H9 (cell line): ENCODE results near the gene IRAG1. TPM values are rescaled to one million over a fixed set of nuclear protein-coding genes. Genes with fewer than 3 reads are reported as not detected.

Experiments used
- DNase-seq: peaks from one replicate; pipeline ENCODE4 v3.0.0-alpha.2; 2017
- H2AFZ ChIP-seq: one replicate; pipeline ENCODE4 v1.6.1; 2013; ENCODE audit warnings: mild to moderate bottlenecking, low read length, control low read depth, moderate library complexity
- H2AK5ac ChIP-seq: 2 replicates; pipeline ENCODE4 v1.6.1; 2013; ENCODE audit warnings: low read length, control low read depth, mixed read lengths; ENCODE audit not compliant: insufficient read length
- H2BK120ac ChIP-seq: one replicate; pipeline ENCODE4 v1.6.1; 2013; ENCODE audit warnings: low read depth, mild to moderate bottlenecking, low read length, control low read depth, inconsistent platforms; ENCODE audit not compliant: poor library complexity, severe bottlenecking
- H2BK12ac ChIP-seq: 2 replicates; pipeline ENCODE4 v1.6.1; 2013; ENCODE audit warnings: low read length, control low read depth, mixed read lengths, low read depth; ENCODE audit not compliant: insufficient read length
- H2BK15ac ChIP-seq: 2 replicates; pipeline ENCODE4 v1.6.1; 2013; ENCODE audit warnings: low read depth, low read length, control low read depth
- H2BK20ac ChIP-seq: one replicate; pipeline ENCODE4 v1.6.1; 2013; ENCODE audit warnings: low read depth, mild to moderate bottlenecking, low read length, control low read depth, inconsistent platforms; ENCODE audit not compliant: poor library complexity, severe bottlenecking
- H2BK5ac ChIP-seq: 2 replicates; pipeline ENCODE4 v1.6.1; 2013; ENCODE audit warnings: low read length, control low read depth, mixed read lengths; ENCODE audit not compliant: insufficient read length
- H3K14ac ChIP-seq: 2 replicates; pipeline ENCODE4 v1.6.1; 2013; ENCODE audit warnings: low read length, control low read depth; ENCODE audit not compliant: insufficient read depth
- H3K18ac ChIP-seq: 2 replicates; pipeline ENCODE4 v1.6.1; 2013; ENCODE audit warnings: low read depth, mild to moderate bottlenecking, mixed read lengths, low read length, control low read depth; ENCODE audit not compliant: insufficient read length
- H3K23ac ChIP-seq: 2 replicates; pipeline ENCODE4 v1.6.1; 2013; ENCODE audit warnings: low read length, control low read depth, mixed read lengths, low read depth; ENCODE audit not compliant: insufficient read length
- H3K23me2 ChIP-seq: 2 replicates; pipeline ENCODE4 v1.6.1; 2013; ENCODE audit warnings: low read depth, mild to moderate bottlenecking, mixed read lengths, low read length, control low read depth; ENCODE audit not compliant: insufficient read length, poor library complexity, severe bottlenecking
- H3K27ac ChIP-seq: 2 replicates; pipeline ENCODE4 v1.5.1; 2013; ENCODE audit warnings: low read length, control low read depth, mixed read lengths, low read depth; ENCODE audit not compliant: insufficient read length
- H3K27me3 ChIP-seq: 2 replicates; pipeline ENCODE4 v1.6.1; 2013; ENCODE audit warnings: low read length, control low read depth, inconsistent platforms; ENCODE audit not compliant: insufficient read depth
- H3K4ac ChIP-seq: 2 replicates; pipeline ENCODE4 v1.6.1; 2013; ENCODE audit warnings: low read depth, mild to moderate bottlenecking, control low read depth, inconsistent platforms, low read length, moderate library complexity
- H3K4me1 ChIP-seq: 2 replicates; pipeline ENCODE4 v1.6.1; 2013; ENCODE audit warnings: low read length, control low read depth, inconsistent platforms; ENCODE audit not compliant: insufficient read depth
- H3K4me2 ChIP-seq: 2 replicates; pipeline ENCODE4 v1.6.1; 2013; ENCODE audit warnings: low read length, control low read depth, mixed read lengths; ENCODE audit not compliant: insufficient read length, insufficient read depth
- H3K56ac ChIP-seq: 2 replicates; pipeline ENCODE4 v1.6.1; 2013; ENCODE audit warnings: low read depth, mild to moderate bottlenecking, mixed read lengths, low read length, control low read depth; ENCODE audit not compliant: insufficient read length
- H3K79me1 ChIP-seq: 2 replicates; pipeline ENCODE4 v1.6.1; 2013; ENCODE audit warnings: low read depth, mild to moderate bottlenecking, moderate library complexity, low read length, control low read depth, inconsistent platforms; ENCODE audit not compliant: insufficient read depth, poor library complexity, severe bottlenecking
- H3K79me2 ChIP-seq: 2 replicates; pipeline ENCODE4 v1.6.1; 2013; ENCODE audit warnings: low read length, control low read depth, inconsistent platforms; ENCODE audit not compliant: insufficient read depth
- H3K9ac ChIP-seq: 2 replicates; pipeline ENCODE4 v1.6.1; 2013; ENCODE audit warnings: low read length, control low read depth, mixed read lengths; ENCODE audit not compliant: insufficient read length; ENCODE audit errors: extremely low read depth
- H3K9me3 ChIP-seq: one replicate; pipeline ENCODE4 v1.6.1; 2013; ENCODE audit warnings: low read depth, low read length, inconsistent platforms; ENCODE audit not compliant: control insufficient read depth
- H3T11ph ChIP-seq: one replicate; pipeline ENCODE4 v1.6.1; 2013; ENCODE audit warnings: mild to moderate bottlenecking, low read length, control low read depth, inconsistent platforms
- H4K20me1 ChIP-seq: one replicate; pipeline ENCODE4 v1.6.1; 2013; ENCODE audit not compliant: control insufficient read depth, insufficient read length, insufficient read depth
- H4K5ac ChIP-seq: 2 replicates; pipeline ENCODE4 v1.6.1; 2013; ENCODE audit warnings: low read depth, mild to moderate bottlenecking, mixed read lengths, low read length, control low read depth; ENCODE audit not compliant: insufficient read length
- H4K8ac ChIP-seq: replicated peaks from 2 replicates; pipeline ENCODE4 v1.6.1; 2013; ENCODE audit warnings: low read length, control low read depth, mixed read lengths, low read depth; ENCODE audit not compliant: insufficient read length
- H4K91ac ChIP-seq: 2 replicates; pipeline ENCODE4 v1.6.1; 2013; ENCODE audit warnings: low read depth, mild to moderate bottlenecking, moderate library complexity, mixed read lengths, low read length, control low read depth; ENCODE audit not compliant: insufficient read length
- H3K27ac Mint-ChIP-seq, 3 experiments: 2 replicates in 2 of 3; 3 replicates in 1 of 3; pipeline ENCODE4 v1.8.0; 2020 to 2021; ENCODE audit warnings: mixed read lengths in 3 of 3, mild to moderate bottlenecking in 1 of 3, moderate library complexity in 1 of 3
- H3K27me3 Mint-ChIP-seq: 2 replicates; pipeline ENCODE4 v1.8.0; 2021; ENCODE audit warnings: low read depth, mild to moderate bottlenecking, moderate library complexity, mixed read lengths
- H3K36me3 Mint-ChIP-seq, 3 experiments: 2 replicates in 2 of 3; 3 replicates in 1 of 3; pipeline ENCODE4 v1.8.0; 2020 to 2021; ENCODE audit warnings: low read depth in 3 of 3, mixed read lengths in 3 of 3; ENCODE audit not compliant: insufficient read depth in 1 of 3
- H3K4me1 Mint-ChIP-seq, 2 experiments: 2 replicates each; pipeline ENCODE4 v1.8.0; 2020; ENCODE audit warnings: mixed read lengths in 2 of 2
- H3K4me3 Mint-ChIP-seq, 2 experiments: 2 replicates in 1 of 2; 3 replicates in 1 of 2; pipeline ENCODE4 v1.8.0; 2020 to 2021; ENCODE audit warnings: mild to moderate bottlenecking in 2 of 2, mixed read lengths in 2 of 2, moderate library complexity in 1 of 2
- H3K9me3 Mint-ChIP-seq, 2 experiments: 2 replicates in 1 of 2; 3 replicates in 1 of 2; pipeline ENCODE4 v1.8.0; 2020; ENCODE audit warnings: mild to moderate bottlenecking in 2 of 2, mixed read lengths in 2 of 2, moderate library complexity in 1 of 2
- WGBS: extraction: QIAGEN DNeasy Blood & Tissue Kit; methylation state at CpG from one replicate; pipeline ENCODE4 v1.1.7; 2013; ENCODE audit warnings: missing lambda C conversion rate, low lambda C conversion rate, mixed read lengths; ENCODE audit not compliant: insufficient read length; ENCODE audit errors: extremely low coverage; 5-methylcytosine and 5-hydroxymethylcytosine counted together
- total RNA-seq: library from RNA; stranded (reverse); gene quantifications from 2 replicates; pipeline ENCODE4 v1.2.1, GENCODE V29; 2021
- TF ChIP-seq, protein P1 (sequence below): fragments of 200-600 bp; sonication (generic); conservative IDR thresholded peaks from 3 replicates; pipeline ENCODE4 v1.8.0; 2021; ENCODE audit warnings: antibody characterized with exemption, mild to moderate bottlenecking

Gene IRAG1
- total RNA-seq, 1 experiment from 2014 or later: 2.4 TPM

DNA sequence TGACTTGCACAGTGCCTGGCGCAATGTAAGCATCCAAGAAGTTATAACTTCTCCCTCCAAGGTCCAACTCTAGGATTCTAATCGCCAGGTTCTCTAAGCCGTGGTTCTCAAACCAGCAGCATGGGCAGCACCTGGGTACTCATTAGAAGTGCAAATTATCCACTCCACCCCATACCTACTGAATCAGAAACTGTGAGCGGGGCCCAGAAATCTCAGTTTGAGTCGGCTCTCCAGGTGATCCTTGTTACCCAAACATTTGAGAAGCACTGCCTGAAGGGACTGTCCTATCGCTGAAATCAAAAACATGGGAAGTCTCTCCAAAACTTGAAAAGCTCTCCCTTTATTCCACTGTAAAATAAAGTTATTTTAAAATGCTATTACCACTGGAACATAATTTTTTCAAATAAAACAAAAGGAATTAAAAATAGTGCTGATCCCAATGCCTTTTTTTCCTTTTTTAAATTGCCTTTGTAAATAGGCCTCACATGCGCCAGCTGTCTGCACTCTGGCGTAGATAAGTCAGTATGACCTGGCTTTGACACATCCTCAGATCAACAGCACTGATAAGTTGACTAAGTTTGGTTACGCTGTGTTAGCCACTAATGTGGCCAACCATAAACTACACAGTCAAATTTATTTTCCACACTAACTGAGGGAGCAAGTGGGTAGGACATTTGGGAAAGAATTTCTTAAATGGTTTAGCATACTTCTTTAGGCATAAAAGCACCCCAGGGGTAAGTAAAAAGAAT, 49.1 kb upstream of the IRAG1 start:
- Mint-ChIP-seq H3K4me1 (no peaks in the 10 kb centered on the region), H3K36me3 (no peaks in the 10 kb centered on the region), H3K4me3 (no peak overlapping the region), H3K9me3 (no peaks in the 10 kb centered on the region), H3K27ac (no peak overlapping the region), H3K27me3 (no peaks in the 10 kb centered on the region)
- no peak overlapping the region for H4K5ac ChIP-seq
- no peak overlapping the region for H3K9ac ChIP-seq
- H2AFZ ChIP-seq: no peak overlapping the region
- no peak overlapping the region for H3T11ph ChIP-seq
- no peaks in the 10 kb centered on the region for H3K27me3 ChIP-seq
- whole genome bisulfite sequencing: no CpG with 5 or more reads among the region's 9 CpGs
- no peaks in the 10 kb centered on the region for H3K4me1 ChIP-seq
- no peak overlapping the region for H2BK120ac ChIP-seq
- no peak overlapping the region for H3K27ac ChIP-seq
- TF ChIP-seq, protein P1, sequence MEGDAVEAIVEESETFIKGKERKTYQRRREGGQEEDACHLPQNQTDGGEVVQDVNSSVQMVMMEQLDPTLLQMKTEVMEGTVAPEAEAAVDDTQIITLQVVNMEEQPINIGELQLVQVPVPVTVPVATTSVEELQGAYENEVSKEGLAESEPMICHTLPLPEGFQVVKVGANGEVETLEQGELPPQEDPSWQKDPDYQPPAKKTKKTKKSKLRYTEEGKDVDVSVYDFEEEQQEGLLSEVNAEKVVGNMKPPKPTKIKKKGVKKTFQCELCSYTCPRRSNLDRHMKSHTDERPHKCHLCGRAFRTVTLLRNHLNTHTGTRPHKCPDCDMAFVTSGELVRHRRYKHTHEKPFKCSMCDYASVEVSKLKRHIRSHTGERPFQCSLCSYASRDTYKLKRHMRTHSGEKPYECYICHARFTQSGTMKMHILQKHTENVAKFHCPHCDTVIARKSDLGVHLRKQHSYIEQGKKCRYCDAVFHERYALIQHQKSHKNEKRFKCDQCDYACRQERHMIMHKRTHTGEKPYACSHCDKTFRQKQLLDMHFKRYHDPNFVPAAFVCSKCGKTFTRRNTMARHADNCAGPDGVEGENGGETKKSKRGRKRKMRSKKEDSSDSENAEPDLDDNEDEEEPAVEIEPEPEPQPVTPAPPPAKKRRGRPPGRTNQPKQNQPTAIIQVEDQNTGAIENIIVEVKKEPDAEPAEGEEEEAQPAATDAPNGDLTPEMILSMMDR: no peak
- no peak overlapping the region for H3K23ac ChIP-seq
- H2BK12ac ChIP-seq: no peak overlapping the region
- no peaks in the 10 kb centered on the region for H4K20me1 ChIP-seq
- H3K4me2 ChIP-seq: no peak overlapping the region
- no peaks in the 10 kb centered on the region for H3K79me1 ChIP-seq
- H2BK5ac ChIP-seq: no peak overlapping the region
- H4K8ac ChIP-seq: no peak overlapping the region
- H3K23me2 ChIP-seq: no peaks in the 10 kb centered on the region
- H2BK15ac ChIP-seq: no peak overlapping the region
- no peak overlapping the region for H3K4ac ChIP-seq
- no peak overlapping the region for H4K91ac ChIP-seq
- H3K56ac ChIP-seq: no peak overlapping the region
- H2AK5ac ChIP-seq: no peak overlapping the region
- H2BK20ac ChIP-seq: no peak overlapping the region
- H3K14ac ChIP-seq: no peak overlapping the region
- DNase-seq: no peak
- H3K9me3 ChIP-seq: no peaks in the 10 kb centered on the region
- H3K18ac ChIP-seq: no peak overlapping the region
- H3K79me2 ChIP-seq: no peaks in the 10 kb centered on the region
